SK-N-DZ (cell line): ENCODE measurements around the gene ZNF142.

ENCODE experiments used
- DNase-seq: peaks from one replicate; pipeline ENCODE4 v3.0.0-alpha.2; 2015; ENCODE audit warnings: low spot score

ZNF142 gene

DNA sequence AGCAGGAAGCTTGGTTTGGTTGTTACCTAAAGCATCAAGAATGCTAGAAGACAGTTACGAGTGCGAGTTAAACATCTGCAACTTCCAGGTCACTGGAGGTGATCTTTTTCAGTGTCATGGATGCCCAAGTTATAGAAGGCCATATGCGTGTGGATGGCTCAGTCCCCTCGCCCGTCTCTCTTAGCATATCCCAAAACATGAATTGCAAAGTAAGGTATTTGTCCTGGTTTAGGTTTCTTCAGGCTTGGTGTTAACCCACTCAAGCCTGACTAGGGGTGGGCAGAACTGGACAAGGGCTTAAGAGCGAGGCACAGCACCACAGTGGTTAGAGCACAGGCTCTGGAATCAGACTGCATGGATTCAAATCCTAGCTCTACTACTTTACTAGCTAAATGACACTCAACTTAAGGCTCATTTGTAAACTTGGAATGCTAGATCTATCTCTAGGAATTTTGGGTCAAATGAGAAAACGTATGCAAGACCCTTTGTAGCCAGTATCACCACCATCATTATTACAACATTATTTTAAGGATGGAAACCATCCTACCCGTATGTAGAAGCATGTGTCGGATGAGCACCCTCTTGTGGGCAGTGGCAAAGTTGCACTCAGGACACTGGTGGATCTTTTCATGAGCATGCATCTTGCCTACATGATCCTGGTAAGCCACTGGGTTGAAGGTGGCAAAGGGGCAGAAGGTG is 11.2 kb downstream of the ZNF142 start:
- DNase-seq, result peak; percentile 50

DNA sequence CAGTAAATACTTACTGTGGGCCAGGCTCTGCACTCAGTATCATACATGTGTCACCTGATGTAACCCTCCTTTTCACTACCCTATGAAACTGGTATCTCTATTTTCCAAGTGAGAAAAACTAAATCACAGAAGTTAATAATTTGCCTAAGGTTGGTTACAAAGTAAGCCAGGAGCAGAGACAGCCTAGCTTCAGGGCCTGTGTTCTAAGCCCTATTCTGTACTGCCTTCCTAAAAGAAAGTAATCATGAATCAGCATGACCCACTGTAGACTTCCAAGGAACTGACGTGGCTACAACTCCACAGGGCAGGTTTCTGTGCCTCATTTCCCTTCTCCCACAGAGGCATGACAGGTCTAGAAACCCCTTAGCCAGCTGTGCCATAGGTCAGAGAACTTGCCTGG is 14.3 kb downstream of the ZNF142 start:
- no peak for DNase-seq

DNA sequence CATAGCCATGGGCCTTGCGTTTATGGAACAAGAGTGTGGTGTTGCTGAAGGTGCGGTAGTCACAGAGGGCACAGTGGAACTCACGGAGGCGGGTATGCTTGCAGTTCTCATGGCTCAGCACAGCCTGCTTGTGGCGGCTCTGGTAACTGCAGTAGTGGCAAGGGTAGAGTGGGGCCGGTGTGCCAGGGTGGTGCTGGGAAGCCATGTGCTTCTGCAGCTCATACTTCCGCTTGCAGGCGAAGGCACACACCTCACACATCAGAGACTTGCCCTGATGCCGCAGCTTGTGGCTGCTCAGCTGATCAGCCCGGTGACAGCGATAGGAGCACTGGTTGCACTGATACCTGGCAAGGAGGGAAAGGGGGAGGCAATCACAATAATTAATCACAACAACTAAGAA is 14.7 kb downstream of the ZNF142 start:
- no peak for DNase-seq

DNA sequence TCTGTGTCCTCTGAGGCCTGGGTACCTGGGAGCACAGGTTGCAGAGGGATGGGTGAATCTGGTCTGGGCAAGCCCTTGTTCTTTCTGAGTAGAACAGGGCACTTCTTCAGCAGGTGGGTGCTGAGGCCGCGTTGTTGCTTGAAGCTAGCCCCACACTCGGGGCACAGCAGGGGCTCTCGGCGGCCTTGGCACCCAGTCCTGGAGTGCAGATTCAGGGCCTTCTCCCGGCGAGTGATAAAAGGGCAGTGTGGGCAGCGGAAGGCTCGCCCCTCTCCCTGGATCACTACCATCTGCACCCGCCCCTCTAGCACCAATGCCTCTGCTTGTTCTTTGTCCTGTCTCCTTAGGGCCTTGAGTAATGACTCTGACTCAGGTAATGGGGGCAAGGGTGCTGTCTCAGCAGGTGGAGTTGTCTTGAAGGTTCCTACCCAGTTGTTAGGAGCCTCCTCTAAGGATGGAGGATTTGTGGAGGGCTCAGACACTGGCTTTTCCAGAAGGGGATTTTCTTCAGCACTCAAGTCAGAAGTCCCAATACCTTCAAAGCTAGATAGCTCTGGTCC is 15.6 kb downstream of the ZNF142 start:
- DNase-seq, result no peak

DNA sequence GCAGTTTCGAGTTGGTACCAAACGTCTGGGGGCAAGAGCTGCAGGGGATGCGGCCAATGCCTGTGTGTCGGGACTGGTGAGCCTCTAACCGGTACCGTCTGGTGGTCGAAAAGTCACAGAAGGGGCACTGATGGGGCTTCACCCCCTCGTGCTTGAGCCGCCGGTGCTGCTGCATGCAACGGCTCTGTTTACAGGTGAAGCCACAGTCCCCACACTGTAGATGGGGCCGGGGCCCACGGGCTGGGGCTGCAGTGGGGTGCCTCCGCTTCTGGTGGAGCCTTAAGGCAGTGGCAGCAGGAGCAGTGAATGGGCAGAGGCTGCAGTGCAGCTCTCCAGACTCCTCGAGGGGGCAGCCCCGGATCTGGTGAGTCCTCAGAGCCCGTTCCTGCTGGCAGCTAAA is 16.6 kb downstream of the ZNF142 start:
- DNase-seq, result no peak

DNA sequence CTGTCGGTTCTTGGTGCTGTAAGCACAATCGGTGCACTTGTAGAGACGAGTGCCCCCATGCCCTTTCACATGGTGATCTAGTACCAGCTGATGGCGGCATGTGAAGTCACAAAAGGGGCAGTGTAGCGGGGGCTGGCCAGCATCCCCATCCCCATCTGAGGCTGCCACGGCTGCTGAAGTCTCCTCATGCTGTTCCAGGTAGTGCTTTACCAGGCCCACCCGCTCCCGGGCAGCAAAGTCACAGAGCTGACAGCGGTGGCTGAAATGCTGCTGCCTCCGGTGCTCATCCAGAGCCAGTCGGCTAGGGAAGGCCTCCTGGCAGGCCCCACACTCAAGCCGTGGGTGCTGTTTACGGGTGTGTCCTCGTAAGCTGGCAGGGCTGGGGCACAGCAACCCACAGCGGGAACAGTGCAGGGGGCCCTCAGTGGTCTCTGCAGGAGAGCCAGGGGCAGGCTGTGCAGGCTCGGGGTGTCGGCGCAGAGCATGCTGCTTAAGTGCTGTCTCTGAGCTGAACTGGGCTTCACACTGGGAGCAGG is 17.2 kb downstream of the ZNF142 start:
- no peak for DNase-seq

DNA sequence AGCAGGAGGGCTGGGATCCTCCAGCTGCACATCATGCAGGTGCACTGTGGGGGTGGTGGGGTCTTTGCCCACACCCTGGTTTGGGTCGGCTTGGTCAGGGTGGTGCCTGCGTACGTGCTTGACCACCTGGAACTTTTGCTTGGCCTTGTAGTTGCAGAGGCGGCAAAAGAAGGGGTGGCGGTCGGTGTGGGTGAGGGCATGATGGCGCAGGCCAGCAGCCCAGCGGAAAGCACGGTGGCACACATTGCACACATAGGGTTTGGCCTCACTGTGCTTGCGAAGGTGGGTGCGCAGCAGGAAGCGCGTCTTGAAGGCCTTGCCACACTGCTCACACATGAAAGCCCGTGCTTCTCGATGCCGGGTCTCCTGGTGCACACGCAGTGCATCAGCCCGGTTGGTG is 21.1 kb downstream of the ZNF142 start:
- DNase-seq, result no peak

DNA sequence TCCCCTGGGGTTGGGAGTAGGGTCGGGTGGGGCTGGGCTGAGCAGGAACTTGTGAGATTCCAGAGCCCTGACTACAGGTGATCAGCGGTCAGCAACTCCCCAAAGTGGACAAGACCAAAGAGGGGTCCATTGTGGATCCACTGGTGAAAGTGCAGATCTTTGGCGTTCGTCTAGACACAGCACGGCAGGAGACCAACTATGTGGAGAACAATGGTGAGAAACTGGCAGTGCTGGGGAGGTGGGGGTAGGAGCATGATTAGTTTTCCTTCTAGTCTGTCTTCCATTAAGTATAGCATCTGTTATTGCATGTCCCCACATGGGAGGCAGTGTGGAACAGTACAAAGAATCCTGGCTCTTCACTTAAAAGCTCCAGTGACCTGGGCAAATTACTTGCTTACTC is 23.7 kb downstream of the ZNF142 start:
- no peak for DNase-seq

DNA sequence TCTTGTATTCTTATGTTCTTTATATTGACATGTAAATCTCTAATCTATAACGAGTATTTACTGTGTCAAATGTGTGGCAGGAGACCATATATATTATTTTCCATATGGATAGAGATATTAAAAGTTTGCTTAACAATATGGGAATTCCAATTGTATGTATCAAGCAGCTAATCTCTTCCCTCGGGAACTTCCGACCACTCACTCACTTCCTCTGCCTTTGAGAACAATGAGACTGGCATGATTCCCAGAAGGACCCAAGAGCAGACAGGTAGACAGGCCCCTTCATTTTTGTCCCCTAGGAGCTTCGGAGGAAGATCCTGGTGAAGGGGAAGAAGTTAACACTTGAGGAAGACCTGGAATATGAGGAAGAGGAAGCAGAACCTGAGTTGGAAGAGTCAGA is 27.6 kb downstream of the ZNF142 start:
- DNase-seq, result no peak

DNA sequence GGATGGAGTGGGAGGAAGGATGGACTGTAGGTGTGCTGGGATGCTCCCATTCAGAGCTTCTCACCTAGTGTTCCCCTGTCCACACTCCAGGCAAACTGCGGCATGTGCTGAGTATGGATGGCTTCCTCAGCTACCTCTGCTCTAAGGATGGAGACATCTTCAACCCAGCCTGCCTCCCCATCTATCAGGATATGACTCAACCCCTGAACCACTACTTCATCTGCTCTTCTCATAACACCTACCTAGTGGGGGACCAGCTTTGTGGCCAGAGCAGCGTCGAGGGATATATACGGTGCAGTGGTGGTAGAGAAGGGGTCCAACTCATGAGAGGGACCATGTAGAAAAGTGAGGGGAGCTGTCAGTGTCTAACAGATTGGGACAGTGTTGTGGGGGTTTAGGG is 31.5 kb downstream of the ZNF142 start:
- DNase-seq, result no peak

DNA sequence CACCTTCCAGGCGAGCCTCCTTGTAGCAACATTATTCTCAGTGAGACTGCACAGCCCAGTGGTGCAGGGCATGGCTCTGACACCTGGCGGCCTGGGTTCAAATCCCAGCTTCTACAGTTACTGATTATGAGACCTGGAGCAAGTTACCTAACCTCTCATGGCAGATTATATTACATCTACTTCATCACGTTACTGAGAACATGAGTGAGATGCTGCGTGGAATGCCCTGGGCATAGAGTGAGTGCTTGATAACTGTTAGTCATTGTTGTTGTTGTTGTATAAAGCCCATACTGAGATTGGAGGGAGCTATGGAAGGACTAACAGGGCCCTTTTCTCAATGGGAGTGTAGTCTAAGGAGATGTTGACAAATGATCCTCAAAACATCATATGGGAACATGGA is 33.1 kb downstream of the ZNF142 start:
- DNase-seq, result no peak

DNA sequence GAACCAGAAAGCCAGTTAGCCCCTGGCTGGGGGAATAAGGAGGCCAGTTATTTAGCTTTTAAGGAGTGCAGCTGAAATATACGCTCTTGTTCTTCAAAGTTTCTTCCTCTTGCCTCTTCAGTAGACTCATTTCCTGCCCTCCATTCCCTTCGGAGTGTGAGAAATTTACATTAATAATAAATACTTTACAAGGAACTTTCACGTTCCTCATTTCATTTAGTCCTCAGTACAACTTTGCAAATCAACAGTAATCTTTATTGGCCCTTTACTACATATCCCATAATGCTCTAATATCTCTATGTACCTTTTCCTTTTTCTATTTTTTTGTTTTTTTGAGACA is 36.1 kb downstream of the ZNF142 start:
- no peak for DNase-seq

DNA sequence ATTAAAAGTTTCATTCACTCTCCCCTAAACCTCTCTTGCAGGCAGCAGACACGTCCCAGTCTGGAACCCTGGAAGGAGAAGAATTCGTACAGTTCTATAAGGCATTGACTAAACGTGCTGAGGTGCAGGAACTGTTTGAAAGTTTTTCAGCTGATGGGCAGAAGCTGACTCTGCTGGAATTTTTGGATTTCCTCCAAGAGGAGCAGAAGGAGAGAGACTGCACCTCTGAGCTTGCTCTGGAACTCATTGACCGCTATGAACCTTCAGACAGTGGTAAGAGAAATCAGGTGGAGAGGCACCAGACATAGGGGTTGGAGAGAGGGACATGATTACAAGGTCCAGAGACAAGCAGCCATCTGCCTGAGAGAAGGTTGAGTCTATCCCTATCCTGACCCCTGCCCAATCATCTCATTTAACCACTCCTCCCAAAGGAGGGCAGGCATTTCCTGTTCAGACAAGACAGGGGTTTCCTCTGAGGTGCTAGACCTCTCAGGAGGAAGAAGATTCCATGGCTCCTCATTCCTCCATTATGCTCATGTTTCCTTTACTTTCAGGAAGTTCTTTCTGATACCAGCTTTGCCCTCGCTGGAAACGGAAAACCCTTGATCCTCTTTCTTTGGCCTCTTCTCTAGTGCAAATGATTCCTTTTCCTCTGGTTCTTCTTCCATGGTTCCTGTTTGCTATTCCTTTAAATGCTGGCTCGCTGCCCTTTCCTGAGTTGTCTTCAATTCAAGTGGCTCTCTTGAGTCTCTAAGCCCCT is 36.6 kb downstream of the ZNF142 start:
- DNase-seq, result no peak

DNA sequence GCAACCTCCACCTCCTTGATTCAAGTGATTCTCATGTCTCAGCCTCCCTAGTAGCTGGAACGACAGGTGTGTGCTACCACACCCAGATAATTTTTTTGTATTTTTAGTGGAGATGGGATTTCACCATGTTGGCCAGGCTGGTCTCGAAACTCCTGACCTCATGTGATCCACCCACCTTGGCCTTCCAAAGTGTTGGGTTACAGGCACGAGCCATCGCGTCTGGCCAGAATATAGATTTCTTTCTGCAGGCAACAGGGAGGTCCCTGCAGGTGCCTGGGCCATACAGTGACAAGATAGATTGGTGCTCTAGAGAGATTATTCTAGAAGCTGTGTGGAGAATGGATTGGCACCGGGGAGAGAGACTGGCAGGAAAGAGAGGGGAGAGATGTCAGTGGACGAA is 38.4 kb downstream of the ZNF142 start:
- DNase-seq, result no peak

DNA sequence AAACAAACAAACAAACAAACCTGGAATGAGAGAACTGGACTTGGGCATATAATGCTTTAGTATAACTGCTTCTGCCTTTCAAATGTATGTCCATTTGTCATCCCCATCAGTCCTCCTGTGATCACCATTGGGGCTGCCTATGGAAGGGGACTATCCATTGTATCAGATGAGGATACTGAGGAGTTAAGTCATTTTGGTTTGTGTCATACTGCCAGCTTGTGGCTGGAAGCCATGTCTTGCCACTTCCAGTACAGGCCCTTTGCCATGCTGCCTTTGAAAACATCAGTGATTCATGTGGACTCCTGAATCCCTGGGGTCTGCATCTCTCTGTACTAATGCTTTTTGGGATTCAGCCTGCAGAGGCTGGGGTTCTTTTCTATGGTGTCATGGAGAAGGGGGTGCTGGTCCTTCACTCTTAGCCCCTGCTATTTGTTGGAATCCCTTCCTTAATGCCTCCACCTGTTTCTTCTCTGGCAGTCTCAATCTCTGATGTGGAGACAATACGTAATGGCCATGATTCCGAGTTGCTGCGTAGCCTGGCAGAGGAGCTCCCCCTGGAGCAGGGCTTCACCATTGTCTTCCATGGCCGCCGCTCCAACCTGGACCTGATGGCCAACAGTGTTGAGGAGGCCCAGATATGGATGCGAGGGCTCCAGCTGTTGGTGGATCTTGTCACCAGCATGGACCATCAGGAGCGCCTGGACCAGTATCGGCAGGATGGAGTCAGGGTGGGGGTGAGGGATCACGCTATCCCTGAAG is 41.1 kb downstream of the ZNF142 start:
- no peak for DNase-seq

DNA sequence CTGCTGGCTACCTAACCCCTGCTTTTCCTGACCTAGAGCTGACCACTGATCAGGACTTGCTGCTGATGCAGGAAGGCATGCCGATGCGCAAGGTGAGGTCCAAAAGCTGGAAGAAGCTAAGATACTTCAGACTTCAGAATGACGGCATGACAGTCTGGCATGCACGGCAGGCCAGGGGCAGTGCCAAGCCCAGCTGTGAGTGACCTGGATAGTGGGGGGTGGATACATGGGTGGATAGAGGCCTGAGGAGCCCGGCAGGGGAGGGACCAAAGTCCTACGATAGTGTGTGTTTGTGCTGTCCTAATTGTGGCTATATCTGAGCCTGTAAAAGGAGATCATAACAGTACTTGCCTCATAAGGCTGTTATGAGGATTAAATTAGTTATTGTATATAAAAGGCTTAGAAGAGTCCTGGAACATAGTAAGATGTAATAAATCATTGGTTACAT is 43.5 kb downstream of the ZNF142 start:
- DNase-seq, result no peak

DNA sequence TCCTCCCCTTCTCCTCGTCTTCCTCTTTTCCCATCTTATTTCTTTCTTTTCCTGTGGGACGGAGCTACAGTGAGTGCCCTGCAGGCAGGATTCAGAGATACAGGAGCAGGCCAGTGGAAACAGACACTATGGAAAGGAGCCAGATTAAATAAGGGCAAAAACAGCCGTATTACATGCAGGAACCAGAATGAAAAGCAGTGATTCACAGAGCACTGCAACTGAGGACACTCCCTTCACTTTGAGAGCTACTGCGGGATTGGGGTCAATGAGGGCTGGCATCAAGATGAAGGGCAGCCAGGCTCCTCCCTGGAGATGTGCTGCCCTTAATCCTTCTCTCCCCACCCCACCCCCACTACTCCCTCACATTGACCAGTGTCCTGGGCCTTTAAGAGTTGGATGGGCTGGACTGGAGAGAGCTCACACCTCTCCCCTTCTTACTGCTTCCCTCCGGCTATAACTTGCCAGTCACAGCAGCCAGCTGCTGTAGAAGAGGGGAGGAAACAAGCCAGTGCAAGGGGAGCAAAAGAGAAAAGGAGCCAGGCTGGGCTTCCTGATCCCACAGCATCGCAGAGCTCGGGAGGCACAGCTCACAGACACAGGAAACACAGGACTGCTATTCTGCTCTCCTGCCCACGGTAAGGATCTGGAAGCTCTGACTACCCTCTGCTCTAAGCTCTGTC is 51.8 kb downstream of the ZNF142 start, which contains the start of gene PLCD4:
Gene PLCD4, plus strand, starts transcription at position 464 of the 680 bp plus-strand sequence. CDS start 7,841 bp downstream, outside the sequence.
- DNase-seq, result peak; percentile 20

DNA sequence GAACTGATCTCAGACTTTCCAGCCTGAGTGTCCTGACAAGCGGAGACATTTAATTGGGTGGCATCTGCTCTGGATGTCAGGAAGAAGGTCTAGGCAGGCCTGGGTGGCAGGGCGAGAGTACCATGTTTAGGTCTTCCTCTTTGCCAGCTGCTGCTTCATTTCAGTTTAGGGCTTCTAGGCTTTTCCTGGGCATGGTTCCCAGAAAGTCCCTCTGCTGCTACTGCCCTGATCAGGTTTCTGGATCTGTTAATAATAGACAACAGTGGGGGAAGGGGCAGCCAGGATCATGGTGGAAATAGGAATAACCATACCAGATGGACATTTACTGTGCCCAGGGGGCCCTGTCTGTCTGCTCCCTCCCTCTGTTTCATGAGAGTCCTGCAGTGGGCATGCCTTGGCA is 54.0 kb downstream of the ZNF142 start:
- DNase-seq, result no peak
